GM15510 (cell line): ENCODE measurements around the gene GLI3.

Source experiments
- POLR2A ChIP-seq: IDR thresholded peaks from 3 replicates; pipeline ENCODE4 v1.6.1; 2011; ENCODE audit warnings: borderline replicate concordance; ENCODE audit not compliant: insufficient read length; ENCODE audit errors: extremely low read depth

Gene GLI3

DNA sequence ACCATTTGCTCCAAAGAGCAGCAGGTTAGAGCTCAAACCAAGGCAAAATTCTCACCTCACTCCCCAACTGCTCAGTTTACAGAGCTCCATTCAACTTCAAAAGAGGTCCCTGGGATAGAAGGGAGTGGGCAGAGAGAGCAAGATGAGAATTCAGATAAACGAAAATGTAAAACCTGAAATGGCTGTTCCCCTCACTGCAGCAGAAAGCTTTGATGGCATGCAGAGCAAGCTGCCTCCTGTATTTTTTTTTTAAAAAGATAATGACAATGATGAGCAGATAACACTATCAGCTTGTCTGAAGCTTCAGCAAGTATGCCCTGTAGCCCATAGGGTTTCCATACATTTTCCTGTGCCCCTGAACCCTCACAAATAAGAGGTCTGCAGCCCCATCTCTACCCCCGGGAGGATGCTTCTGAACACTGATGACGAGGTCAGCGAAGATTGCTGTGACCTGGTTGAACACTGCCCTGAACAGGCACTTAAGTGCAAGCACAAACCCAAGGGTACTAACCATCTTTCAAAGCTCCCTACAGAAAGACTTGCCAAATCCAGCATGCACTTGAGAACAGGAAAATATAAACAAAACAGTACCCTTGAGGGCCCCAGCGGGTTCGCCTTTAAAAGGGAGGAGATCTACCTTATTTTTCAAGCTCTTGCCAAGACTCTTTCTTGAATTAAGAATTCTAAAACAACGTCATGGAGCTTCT, 81.3 kb downstream of the GLI3 start:
- no peak for TF ChIP-seq POLR2A

DNA sequence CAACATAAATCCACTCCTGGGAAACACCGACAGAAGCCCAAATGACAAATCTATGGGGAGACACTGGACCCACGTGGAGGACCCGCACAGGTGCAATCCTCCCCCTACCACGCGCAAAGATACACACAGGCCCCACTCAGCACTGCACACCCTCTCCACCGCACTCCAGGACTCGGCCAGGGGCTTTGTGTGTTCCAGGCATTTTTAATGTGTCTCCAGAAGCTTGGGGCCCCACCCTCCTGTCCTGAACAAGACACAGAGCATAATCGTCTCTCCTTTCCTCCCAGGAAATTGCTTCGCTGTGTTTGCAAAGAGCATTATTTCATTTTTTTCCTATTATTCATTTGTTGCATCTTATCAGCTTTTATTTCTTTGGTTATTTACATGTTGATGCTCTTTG, 82.8 kb downstream of the GLI3 start:
- no peak for TF ChIP-seq POLR2A

DNA sequence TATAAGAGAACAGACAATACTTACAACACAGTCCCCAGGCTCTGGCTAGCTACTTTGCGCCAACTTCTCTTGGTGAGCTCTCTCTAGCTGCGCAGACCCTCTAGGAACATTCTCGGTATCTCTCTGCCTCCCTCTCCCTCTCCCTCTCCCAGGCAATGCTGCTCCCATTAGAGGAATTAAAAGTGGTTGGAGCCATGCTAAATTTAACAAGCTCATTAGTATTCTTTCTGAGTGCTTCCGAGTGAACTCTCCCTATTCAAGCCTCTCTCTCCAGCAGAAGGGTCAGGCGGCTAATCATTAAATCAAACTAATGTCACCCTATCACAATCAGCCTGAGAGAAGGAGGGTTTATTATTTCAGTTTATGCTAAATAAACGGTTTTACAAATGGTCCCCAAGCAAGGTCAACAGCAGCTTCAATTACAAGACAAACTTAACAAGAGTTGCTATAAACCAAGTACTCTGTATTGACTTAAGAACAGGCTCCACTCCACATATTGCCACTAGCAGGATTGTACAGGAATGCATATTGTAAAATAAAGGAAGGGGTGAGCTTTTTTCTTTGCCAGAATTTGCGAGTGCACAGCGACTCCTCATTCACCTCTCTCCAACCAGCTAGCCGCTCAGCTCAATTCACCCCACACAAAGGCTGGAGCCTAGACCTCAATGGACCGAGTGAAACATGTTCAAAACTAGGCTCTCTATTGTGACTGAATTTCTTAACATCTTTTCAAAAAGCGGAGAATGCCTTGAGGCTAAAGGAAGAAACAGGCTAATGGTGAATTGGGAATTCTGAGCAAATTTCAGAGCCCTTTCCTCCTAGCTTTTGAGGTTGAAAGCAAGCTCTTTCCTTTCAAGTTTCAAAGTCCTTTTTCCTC, 84.4 kb downstream of the GLI3 start:
- TF ChIP-seq POLR2A = no peak

DNA sequence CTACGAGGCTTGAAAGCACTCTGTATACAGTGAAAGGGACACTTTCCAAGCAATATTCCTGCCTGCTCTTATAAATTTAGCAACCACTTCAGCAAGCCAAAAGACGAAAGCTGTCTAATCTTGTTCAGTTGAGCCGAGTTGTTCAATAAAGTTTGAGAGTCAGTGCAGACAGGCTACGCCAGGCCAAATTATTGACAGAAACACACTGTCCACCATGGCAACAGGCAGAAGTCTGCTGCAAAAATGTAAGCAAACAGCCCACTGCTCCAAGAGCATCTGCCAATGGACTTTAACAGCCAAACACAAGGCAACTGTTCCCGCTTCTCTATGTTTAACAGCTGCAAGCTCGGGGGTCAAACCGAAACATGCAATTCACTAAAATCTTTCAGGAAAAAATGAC, 85.7 kb downstream of the GLI3 start:
- no peak for TF ChIP-seq POLR2A

DNA sequence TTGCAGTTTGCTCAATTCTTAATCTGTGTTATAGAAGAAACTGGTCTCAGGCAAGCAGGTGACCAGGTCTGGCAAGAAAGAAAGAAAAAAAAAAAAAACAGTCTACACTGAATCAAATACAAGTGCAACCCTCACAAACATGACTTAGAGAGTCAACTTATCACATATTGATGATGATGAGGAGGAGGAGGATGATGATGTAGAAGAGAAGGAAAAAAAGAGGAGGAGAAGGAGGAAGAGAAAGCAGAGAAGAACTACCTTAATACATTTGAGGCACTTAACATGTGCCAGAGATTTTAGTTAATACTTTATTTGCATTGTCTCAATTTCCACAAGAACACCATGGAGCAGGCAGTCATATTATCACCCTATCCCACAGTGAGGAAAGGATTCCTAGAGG, 91.5 kb downstream of the GLI3 start:
- no peak for TF ChIP-seq POLR2A

DNA sequence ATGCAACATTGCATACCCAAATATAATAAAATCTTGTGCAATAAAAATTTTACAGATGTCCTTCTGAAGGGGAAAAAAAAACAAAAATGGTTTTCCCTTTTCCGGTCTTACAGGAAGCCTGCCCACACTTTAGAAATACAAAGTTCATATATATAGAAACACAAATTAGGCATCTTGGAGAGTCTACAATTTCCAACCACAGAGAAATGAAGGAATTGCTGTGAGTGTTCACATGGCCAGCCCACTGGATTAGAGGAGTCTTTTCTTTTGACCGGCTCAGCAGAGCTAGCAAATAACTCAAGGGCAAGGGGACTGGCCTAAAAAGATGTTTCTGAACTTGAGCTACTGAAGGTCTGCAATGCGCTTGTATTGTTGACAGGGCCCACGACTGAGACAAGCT, 92.4 kb downstream of the GLI3 start:
- TF ChIP-seq POLR2A = no peak

DNA sequence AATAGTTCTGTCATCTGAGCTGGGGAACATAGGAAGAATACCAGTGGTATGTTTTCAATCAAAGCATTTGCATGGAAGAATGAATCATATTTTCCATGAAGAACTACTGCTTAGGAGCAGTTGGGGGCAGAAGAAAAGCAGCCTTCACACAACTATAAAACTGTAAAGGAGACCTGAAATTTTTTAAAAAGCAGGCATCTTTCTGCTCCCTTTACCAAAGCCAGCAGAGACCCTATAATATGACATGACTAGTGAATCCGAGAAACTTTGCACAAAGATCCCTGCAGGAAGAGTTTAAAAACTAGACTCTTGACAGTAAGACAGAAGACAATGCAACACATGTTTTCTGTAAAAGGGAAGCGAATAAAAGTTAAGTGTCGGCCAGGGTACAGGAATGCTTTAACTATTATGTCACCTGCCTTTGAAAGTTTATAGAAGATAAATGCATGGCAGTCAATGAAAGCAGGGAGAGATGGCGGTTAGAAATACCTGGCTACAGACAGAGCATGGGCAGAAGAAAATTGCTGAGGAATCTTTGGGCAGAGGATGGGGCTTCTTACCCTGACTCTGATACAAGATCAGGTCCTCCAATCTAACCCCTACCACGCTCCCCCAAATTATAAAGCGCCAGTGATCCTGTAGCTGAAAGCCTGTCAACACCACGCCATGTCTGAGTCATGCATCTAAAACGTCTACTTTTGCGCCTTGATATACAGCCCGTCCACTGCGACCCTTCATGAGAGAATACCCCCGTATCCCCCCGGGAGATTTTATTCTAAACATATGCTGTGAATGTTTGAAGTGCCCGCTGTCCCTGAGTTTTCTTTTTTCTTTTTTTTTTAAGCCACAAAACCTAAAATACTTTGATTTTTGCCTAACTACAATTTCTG, 93.1 kb downstream of the GLI3 start:
- no peak for TF ChIP-seq POLR2A

DNA sequence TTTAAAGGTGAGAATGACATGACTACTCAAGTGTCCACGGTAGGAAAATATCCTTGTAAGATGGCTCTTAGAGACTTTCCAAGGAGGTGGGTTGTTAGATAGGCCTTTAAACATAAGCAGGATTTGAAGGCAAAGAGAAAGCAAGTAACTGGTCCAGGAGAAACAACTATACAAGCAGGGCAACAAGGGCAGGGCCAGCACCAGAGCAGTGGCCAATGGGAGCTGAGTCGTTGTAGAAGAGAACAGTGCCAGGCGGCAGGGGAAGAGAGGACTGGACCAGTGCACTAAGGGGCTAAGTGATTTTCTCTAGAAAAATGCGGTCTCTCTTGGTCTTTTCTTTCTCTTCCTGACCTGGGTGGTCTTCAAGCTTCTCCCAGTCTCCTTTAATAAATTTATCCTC, 94.9 kb downstream of the GLI3 start:
- no peak for TF ChIP-seq POLR2A

DNA sequence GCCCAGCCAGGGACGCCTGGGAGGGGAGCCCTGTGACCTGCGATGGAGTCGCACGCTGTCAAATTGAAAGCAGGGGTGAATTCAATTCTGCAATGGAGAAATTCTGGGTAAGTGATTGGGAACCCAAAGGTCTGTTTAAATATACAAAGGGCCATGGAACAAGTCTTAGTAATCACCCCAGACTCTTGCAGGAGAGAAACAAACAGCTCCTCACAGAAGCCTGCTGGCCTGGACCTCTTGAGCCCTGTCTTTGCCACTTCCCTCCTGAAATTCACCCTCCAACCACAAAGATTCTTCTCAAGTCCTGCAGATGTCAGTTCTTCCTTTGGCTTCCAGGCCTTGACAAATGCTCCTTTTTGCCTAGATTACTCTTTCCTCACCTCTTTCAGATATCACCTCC, 97.3 kb downstream of the GLI3 start:
- TF ChIP-seq POLR2A = no peak

DNA sequence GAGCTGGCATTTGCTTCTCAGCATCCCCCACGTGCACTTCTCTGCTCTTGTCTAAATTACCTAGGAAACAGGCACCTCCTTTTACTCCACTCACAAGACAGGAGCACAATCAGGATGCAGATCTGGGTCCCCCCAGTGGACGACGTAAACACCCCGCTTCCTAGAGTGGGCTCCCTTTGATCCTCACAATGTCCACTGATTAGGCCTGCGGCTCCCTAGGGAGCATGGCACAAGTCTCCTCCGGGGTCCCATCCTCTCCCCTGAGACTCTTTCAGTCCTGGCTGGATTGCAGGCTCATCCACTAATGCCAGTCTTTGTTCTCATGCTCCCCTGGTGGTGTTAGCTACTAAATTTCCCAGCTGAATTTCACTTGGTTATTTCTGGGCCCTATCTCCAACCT, 98.3 kb downstream of the GLI3 start:
- TF ChIP-seq POLR2A = no peak

DNA sequence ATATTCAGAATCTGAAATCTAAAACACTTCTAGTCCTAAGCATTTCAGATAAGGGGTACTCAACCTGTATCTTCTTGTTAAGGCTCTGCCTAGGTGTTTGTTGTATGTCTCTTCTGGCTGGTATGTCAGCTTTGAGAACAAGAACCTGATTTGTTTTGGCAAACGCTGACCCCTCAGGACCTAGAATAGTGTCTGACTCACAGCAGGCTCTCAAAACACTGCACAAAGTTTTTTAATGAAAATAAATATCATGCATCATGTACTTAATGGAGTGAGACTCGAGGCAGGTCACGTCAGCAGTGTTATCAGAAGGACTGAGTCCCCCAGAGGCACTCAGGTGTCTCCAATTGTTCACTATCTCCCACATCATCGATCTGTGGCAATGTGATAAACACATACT, 99.1 kb downstream of the GLI3 start:
- TF ChIP-seq POLR2A = no peak

DNA sequence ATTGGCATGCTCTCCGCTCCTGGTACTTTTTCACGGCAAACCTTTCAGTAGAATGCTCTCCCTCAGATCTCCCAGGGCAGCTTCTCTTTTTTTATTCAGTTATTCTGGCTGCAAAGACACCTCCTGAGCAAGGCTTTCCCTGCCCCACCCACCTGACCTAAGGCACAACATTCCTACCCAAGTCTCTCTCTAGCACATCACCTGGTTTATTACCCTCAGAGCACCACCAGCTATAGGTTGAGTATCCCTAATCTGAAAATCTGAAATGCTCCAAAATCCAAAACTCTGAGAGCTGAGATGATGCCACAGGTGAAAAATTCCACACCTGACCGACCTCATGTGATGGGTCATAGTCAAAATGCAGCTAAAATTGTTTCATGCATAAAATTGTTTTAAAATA, 99.6 kb downstream of the GLI3 start:
- TF ChIP-seq POLR2A = no peak

DNA sequence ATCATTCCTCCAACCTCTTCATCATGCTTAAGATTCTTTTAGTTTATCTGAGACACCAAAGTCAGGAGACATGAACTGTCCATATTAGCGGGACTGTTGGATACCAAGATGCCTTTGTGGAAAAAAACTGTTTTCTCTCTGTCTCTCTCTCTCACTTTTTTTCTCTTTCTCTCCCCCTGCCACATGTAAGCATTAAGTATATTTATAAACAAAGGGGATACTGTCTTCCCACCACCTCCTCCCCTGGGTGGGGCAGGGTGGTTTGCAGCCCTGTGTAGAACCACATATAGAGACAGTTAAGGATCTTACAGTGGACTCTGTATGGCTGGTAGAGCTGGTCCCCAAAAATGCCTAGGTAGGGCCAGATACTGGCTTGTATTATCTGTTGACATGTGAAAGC, 101.3 kb downstream of the GLI3 start:
- TF ChIP-seq POLR2A = no peak

DNA sequence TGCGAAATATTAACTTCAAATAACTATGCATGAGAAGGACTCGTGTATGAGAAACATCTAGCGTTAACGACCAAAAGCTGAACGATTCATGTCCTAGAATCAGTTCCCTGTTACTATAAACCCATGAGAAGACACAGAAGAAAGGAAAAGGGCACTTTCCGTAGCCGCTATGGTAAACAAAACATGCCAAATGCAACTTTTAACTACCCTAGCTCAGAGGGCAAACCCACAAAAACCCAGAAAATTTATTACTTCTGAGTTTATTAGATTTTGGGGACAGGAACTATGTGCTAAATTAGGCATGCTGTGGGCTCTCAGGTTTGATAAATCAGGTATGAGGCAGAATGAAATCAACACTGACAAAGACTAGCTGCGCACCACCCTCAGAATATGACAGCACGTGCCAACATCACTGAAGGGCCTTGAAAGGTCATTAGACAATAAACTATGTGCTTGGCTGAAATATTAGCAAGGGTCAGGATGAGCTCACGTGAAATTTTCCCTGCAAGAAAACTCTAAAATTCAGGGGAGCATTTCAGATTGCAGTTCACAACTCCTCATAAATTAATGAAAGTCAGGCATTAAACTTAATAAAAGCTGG, 102.6 kb downstream of the GLI3 start:
- TF ChIP-seq POLR2A = no peak

DNA sequence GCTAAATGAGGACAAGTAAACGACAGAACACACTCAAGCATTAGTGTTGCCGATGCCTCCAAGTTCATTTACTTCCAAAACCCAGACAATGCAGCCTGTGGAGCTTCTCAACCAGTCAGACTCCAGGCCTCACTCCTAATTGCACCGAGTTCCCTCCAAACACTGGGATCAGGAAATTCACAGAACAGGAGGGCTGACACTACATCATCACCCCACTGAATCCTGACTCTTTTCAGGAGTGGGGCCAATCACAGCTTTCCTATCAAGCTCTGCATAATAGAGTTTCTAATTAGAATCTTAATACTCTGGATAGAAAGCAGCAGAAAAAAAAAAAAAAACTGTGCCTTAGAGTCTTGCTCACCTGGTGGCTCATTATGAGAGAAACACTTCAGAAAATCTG, 103.7 kb downstream of the GLI3 start:
- no peak for TF ChIP-seq POLR2A
